Inferior parietal cortex (tissue), 1 donor: ENCODE data around the gene THAP4.
"Not testable (repeated sequence)": the region's sequence is repeated elsewhere in the genome, so short reads cannot be mapped to it uniquely, and the experiment has no call there.

ENCODE experiments used
- DNase-seq: peaks from one replicate; pipeline ENCODE4 v3.0.0-alpha.2; 2016; ENCODE audit errors: extremely low spot score

Gene THAP4

DNA sequence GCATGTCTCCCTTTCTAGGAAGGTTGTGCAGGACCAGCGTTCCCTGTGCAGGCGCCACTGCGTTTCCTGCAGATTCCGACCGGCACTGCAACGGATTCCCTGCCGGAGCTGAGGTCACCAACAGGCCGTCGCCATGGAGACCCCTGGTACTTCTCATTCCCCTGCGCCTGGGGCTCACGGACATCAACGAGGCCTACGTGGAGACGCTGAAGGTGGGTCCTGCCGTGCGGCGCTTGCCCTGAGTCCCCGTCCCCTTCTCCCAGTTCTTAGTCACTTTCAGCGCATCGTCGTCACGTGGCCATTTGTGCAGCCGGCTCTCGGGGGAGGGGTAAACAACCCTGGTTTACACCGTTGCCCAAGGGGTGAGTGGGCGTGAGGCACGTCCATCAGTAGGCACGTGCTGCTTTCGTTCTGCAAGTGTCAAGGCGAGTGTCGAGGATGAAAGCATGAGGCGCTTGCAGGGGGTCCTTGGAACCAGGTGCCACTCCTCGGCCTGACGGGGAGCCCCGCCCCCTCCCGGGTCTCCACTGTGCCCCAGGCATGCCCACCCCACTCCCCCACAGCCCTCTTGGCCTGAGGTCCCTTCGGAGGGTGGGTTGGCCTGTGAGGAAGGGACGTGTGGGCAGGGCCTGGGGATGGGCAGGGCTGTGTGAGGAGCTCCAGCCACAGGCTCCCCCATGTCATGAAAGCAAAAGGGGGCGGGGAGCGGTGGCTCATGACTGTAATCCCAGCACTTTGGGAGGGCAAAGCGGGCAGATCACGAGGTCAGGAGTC, 29.9 kb upstream of the THAP4 start:
- DNase-seq = no peak

GRCh38 chr2:241665731-241666440, 28.9 kb upstream of the THAP4 start:
- DNase-seq = no peak

GRCh38 chr2:241662731-241663130, 25.8 kb upstream of the THAP4 start:
- DNase-seq = not testable (repeated sequence)

DNA sequence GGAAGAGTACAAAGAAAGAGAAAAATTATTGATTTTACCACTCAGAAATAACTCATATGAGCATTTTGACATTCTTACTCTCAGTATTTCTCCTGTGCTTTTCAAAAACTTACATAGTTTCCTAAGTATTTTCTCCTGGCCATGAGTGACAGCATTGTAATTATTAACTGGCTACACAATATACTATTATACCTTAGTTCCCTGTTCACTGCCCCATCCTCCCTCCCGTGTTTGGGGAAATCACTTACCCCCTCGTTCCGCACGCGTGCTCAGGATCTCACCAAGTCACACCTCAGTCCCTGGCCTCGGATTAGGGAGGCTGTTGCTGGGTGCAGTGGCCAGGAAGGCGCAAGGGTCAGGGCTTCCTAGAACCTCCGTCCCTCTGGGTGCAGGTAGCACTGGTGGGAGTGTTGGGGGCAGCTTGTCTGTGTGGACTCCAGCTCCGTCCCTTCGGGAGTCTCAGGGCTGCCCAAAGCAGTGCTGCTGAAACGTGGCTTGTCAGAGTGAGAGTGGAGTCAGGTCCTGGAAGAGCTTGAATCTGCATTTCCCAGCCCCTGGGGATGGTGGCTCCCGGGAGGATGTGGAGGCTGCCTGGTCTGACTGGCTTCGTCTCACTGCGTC, 23.7 kb upstream of the THAP4 start:
- no peak for DNase-seq

GRCh38 chr2:241659150-241659739, 22.3 kb upstream of the THAP4 start:
- peak; percentile 83 for DNase-seq

DNA sequence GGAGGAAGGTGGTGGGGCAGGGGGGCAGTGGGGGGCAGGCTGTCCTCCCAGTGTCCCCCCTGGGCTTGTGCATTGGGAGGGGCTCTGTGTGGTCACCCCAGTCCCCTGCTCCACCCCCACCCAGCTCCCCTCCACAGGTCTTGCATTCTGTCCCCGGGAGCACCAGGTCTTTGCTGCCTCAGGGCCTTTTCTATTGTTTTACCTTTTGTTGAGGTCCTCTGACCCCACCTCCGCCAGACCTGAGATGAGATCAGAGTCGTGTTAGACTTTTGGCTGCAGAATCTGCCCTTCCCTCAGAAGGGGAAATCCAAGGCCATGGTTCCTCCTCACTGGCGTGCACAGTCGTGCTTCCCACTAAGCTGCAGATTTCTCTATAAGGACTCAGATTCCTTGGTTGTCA, 21.3 kb upstream of the THAP4 start:
- no peak for DNase-seq

- DNase-seq = no peak
These were observed 20.9 kb upstream of the THAP4 start for GRCh38 chr2:241657786-241658254.

DNA sequence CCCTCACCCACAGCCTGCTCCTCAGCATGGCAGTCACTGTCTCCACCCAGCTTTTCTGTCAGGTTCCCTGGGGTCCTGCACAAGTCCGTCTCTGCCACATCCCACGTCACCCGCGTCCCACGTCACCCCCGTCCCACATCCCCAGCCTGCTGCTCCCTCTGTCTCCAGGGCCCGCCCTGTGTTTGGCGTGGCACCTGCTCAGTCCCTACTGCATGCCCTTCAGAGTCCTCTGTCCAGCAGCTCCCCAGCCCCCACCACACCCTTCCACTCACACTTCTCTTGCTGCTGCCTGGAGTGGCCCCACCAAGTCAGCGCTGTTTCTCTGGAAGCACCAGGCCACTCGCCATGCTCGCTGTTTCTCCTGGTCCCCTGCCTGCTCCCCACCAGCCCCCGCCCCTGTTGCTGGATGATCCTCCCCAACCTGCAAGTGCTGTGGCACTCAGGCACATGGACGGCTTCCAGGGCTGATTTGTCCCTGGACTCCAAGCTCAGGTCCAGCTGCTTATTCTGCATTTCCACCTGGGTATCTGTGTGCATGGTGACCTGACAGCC, 19.3 kb upstream of the THAP4 start:
- DNase-seq = no peak

DNA sequence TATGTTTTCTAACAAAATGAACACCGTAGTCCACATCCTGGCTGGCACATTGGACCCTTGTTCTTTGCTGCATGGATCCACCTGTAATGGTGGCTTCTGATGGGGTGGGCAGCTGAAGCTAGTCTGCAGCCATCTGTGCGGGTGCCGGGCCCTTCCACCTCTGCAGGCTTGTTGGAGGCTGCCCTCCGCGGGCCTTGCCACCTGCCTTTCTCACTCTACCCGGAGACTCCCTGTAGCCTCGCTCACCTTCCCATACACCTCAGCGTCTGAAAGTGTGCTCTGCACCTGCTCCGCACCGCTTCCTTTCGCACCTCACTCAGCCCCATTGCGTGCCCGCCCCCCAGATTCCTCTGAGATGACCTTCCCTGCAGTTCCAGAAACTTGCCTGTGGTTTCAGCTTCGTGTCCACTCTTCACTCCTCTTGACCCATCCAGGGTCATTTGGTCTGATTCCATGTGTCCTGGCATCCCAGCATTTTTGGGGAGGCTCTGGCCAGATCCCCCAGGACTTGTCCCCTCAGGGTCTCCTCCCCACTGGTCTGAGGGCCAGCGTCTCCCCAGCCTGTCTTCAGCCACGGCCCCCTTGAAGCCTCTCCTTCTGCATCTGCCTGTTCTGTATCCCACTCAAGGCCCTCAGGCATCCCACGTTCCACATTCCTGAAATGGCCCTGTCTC, 18.7 kb upstream of the THAP4 start:
- no peak for DNase-seq

GRCh38 chr2:241654551-241654950, 17.6 kb upstream of the THAP4 start:
- no peak for DNase-seq

DNA sequence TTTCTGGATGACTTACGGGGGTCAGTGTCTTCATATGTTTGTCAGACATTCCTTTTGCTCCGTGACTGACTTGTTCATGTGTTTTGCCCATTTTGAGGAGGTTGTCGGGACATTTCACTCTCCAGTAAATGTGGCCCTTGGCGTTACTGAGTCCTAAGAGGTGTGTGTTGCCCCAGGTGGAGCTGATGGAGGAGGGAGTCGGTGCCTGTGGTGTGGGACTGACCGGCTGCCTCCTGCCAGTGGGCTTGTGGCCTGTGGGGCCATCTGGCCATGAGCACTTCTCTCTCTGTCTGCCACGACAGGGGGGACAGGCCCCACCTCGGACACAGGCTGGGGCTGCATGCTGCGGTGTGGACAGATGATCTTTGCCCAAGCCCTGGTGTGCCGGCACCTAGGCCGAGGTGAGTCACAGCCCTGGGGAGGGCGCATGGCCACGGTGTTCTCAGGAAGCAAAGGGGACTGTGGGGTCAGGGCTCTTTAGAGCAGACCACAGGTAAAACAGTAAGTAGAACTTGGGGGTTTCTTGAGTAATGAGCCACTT, 16.3 kb upstream of the THAP4 start:
- no peak for DNase-seq

- no peak for DNase-seq
These were observed 15.8 kb upstream of the THAP4 start for GRCh38 chr2:241652722-241653121.

GRCh38 chr2:241652142-241652541, 15.2 kb upstream of the THAP4 start:
- DNase-seq = no peak

- no peak for DNase-seq
These were observed 13.0 kb upstream of the THAP4 start for GRCh38 chr2:241649927-241650326.

GRCh38 chr2:241649404-241649803, 12.4 kb upstream of the THAP4 start:
- DNase-seq = no peak

- no peak for DNase-seq
These were observed 11.5 kb upstream of the THAP4 start for GRCh38 chr2:241648453-241648852.

GRCh38 chr2:241645915-241646645, 9.1 kb upstream of the THAP4 start:
- no peak for DNase-seq

GRCh38 chr2:241645056-241645914, 8.3 kb upstream of the THAP4 start:
- DNase-seq = no peak

- DNase-seq = no peak
These were observed 4.7 kb upstream of the THAP4 start for GRCh38 chr2:241641631-241642030.
